ENCODE results near the gene ART1.

The ART1 gene

DNA sequence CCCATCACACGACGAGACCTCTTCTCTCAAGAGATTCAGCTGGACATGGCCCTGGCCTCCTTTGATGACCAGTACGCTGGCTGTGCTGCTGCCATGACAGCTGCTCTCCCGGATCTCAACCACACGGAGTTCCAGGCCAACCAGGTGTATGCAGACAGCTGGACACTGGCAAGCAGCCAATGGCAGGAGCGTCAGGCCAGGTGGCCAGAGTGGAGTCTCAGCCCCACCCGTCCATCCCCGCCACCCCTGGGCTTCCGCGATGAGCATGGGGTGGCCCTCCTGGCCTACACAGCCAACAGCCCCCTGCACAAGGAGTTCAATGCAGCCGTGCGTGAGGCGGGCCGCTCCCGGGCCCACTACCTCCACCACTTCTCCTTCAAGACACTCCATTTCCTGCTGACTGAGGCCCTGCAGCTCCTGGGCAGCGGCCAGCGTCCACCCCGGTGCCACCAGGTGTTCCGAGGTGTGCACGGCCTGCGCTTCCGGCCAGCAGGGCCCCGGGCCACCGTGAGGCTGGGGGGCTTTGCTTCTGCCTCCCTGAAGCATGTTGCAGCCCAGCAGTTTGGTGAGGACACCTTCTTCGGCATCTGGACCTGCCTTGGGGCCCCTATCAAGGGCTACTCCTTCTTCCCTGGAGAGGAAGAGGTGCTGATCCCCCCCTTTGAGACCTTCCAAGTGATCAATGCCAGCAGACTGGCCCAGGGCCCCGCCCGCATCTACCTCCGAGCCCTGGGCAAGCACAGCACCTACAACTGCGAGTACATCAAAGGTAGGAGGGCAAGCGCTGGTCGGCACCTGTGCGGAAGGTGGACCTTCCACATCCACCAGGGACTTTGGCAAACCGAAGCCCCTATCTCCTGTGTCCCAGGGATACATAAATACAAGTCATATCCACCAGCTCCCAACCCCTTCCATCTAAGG lies 14.9 kb downstream of the ART1 start:
- Histone ChIP-seq H3K4me3 (ENCODE audit: low read length) (no peak overlapping the region), H3K27me3 (ENCODE audit: control insufficient read depth, insufficient read depth, low read length) (no peaks in the 10 kb centered on the region), H3K4me1 (ENCODE audit: control insufficient read depth, insufficient read depth, low read length) (no peaks in the 10 kb centered on the region), H3K9ac (ENCODE audit: low read length) (no peak overlapping the region), H3K9me3 (ENCODE audit: control insufficient read depth, low read length) (no peaks in the 10 kb centered on the region), H3K36me3 (ENCODE audit: control insufficient read depth, insufficient read depth, low read length) (no peaks in the 10 kb centered on the region)

DNA sequence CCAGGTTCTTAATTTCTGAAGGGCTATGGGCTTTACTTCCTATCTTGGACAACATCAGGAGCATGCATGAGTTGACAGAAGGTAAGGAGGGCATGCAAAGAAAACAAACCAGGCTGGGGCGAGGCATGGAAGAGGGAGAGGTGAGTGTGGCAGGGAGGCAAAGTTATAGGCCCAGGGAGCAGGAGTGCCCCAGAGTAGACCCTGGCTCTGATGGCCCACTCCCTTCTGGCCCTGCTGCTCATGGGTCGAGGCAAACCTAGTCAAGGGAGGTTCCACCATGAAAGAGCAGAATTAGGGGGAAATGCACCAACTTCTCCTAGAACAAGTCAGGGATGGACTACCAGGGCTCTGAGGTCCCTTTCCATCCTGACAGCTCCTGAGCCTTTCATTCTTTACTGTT lies 16.0 kb downstream of the ART1 start:
- Histone ChIP-seq H3K4me1 (ENCODE audit: control insufficient read depth, insufficient read depth, low read length) (no peaks in the 10 kb centered on the region), H3K9ac (ENCODE audit: low read length) (no peak overlapping the region), H3K27me3 (ENCODE audit: control insufficient read depth, insufficient read depth, low read length) (no peaks in the 10 kb centered on the region), H3K9me3 (ENCODE audit: control insufficient read depth, low read length) (no peaks in the 10 kb centered on the region), H3K36me3 (ENCODE audit: control insufficient read depth, insufficient read depth, low read length) (no peaks in the 10 kb centered on the region), H3K4me3 (ENCODE audit: low read length) (no peak overlapping the region)

- Histone ChIP-seq H3K9ac (ENCODE audit: low read length) (no peak overlapping the region), H3K36me3 (ENCODE audit: control insufficient read depth, insufficient read depth, low read length) (no peaks in the 10 kb centered on the region), H3K4me3 (ENCODE audit: low read length) (no peak overlapping the region), H3K4me1 (ENCODE audit: control insufficient read depth, insufficient read depth, low read length) (no peaks in the 10 kb centered on the region), H3K9me3 (ENCODE audit: control insufficient read depth, low read length) (no peaks in the 10 kb centered on the region), H3K27me3 (ENCODE audit: control insufficient read depth, insufficient read depth, low read length) (no peaks in the 10 kb centered on the region)
Observed at GRCh38 chr11:3662856-3663255, 17.9 kb downstream of the ART1 start.

DNA sequence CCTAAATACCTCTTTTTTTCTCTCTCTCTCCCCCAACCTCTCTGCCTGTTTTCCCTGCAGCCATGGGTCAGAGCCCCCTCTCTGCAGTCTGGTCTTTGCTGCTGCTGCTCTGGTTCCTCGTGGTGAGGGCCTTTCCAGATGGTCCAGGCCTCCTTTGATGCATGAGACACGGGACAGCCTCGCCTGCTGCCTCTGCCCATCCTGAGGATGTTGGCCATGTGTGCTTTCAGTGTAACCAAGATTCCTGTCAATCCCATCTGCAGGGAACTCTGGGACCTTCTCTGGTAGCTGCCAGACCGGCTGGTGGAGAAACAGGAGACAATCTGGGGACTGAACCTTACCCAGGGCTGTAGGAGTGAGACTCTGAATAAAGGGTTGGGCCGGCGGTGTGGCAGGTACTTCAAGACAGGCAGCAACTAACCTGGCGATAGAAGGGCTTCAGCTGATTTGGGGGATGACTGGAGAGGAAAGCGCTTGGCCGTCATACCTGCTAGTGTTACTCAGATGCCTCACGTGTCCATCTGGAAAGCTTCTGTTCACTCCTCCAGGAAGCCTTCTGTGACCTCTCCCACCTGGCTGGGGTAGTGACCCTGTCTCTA lies 19.2 kb downstream of the ART1 start:
- no peaks in the 10 kb centered on the region for H3K9me3 ChIP-seq (ENCODE audit: control insufficient read depth, low read length)
- H3K4me3 ChIP-seq (ENCODE audit: low read length): no peak overlapping the region
- H3K36me3 ChIP-seq (ENCODE audit: control insufficient read depth, insufficient read depth, low read length): no peaks in the 10 kb centered on the region
- H3K4me1 ChIP-seq (ENCODE audit: control insufficient read depth, insufficient read depth, low read length): no peaks in the 10 kb centered on the region
- H3K9ac ChIP-seq (ENCODE audit: low read length): no peak overlapping the region
- no peaks in the 10 kb centered on the region for H3K27me3 ChIP-seq (ENCODE audit: control insufficient read depth, insufficient read depth, low read length)

DNA sequence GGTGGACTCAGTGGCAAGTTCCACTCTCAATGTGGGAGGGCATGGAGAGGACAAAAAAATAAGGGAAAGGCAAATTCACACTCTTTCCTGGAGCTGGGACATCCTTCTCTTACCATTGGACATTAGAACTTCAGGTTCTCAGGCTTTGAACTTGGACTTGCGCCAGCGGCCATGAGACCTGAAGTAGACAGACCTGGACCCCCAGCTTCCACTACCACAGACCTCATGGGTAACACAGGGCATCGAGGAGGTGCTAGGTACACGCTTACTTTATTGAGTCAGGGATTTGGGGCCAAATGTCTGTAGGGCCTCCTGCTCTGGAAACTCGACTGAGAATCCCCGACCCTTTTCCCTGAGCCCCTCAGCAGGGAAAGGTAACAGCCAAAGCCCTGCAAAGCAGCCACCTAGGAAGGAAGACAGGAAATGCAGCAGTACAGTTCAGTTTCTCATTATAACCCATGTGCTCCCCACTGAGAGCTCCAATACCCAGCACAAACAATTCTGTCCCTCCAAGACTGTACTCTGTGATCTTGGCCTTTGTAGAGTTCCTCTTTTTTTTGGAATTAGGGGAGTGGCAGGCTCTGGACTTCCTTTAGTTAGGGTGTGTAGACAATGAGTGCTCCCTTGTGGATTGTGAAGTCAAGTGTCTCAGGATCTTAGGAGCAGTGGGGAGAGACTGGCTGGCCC lies 20.6 kb downstream of the ART1 start:
- Histone ChIP-seq H3K36me3 (ENCODE audit: control insufficient read depth, insufficient read depth, low read length) (no peaks in the 10 kb centered on the region), H3K4me1 (ENCODE audit: control insufficient read depth, insufficient read depth, low read length) (no peaks in the 10 kb centered on the region), H3K4me3 (ENCODE audit: low read length) (no peak overlapping the region), H3K9me3 (ENCODE audit: control insufficient read depth, low read length) (no peaks in the 10 kb centered on the region), H3K27me3 (ENCODE audit: control insufficient read depth, insufficient read depth, low read length) (no peaks in the 10 kb centered on the region), H3K9ac (ENCODE audit: low read length) (no peak overlapping the region)

GRCh38 chr11:3666023-3666530 lies 21.1 kb downstream of the ART1 start:
- Histone ChIP-seq H3K27me3 (ENCODE audit: control insufficient read depth, insufficient read depth, low read length) (no peaks in the 10 kb centered on the region), H3K36me3 (ENCODE audit: control insufficient read depth, insufficient read depth, low read length) (no peaks in the 10 kb centered on the region), H3K9ac (ENCODE audit: low read length) (no peak overlapping the region)

GRCh38 chr11:3667149-3668035 lies 22.5 kb downstream of the ART1 start:
- peaks cover 6% of the 10 kb centered on the region for H3K36me3 ChIP-seq (ENCODE audit: control insufficient read depth, insufficient read depth, low read length)
- no peaks in the 10 kb centered on the region for H3K9me3 ChIP-seq (ENCODE audit: control insufficient read depth, low read length)
- no peak overlapping the region for H3K4me3 ChIP-seq (ENCODE audit: low read length)
- no peaks in the 10 kb centered on the region for H3K4me1 ChIP-seq (ENCODE audit: control insufficient read depth, insufficient read depth, low read length)
- no peak overlapping the region for H3K9ac ChIP-seq (ENCODE audit: low read length)
- no peaks in the 10 kb centered on the region for H3K27me3 ChIP-seq (ENCODE audit: control insufficient read depth, insufficient read depth, low read length)

More at GRCh38 chr11:3666023-3666530, 21.1 kb downstream of the ART1 start:
- no peak overlapping the region for H3K4me3 ChIP-seq (ENCODE audit: low read length)
- no peaks in the 10 kb centered on the region for H3K9me3 ChIP-seq (ENCODE audit: control insufficient read depth, low read length)
- no peaks in the 10 kb centered on the region for H3K4me1 ChIP-seq (ENCODE audit: control insufficient read depth, insufficient read depth, low read length)

DNA sequence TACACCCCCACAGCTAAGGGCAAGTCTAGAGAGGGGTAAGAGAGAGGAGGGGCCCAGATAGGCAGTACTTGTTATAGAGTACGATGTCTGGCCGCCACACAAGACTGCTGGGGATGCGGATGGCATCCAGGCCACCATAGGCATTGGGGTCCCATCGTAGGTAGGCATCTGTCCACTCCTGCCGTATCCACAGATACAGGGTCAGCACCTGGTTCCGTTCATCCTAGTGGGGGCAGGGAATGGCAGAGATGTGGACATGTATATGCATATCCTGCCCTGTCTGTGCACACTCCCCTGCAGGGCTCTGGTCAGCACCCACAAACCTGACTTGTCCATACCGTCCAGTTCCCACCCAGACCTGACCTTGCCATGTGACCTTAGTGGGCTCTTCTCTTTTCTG lies 24.2 kb downstream of the ART1 start:
- H3K4me1 ChIP-seq (ENCODE audit: control insufficient read depth, insufficient read depth, low read length): no peaks in the 10 kb centered on the region
- no peaks in the 10 kb centered on the region for H3K27me3 ChIP-seq (ENCODE audit: control insufficient read depth, insufficient read depth, low read length)
- no peak overlapping the region for H3K9ac ChIP-seq (ENCODE audit: low read length)
- no peak overlapping the region for H3K4me3 ChIP-seq (ENCODE audit: low read length)
- H3K9me3 ChIP-seq (ENCODE audit: control insufficient read depth, low read length): no peaks in the 10 kb centered on the region
- peaks cover 6% of the 10 kb centered on the region for H3K36me3 ChIP-seq (ENCODE audit: control insufficient read depth, insufficient read depth, low read length)

DNA sequence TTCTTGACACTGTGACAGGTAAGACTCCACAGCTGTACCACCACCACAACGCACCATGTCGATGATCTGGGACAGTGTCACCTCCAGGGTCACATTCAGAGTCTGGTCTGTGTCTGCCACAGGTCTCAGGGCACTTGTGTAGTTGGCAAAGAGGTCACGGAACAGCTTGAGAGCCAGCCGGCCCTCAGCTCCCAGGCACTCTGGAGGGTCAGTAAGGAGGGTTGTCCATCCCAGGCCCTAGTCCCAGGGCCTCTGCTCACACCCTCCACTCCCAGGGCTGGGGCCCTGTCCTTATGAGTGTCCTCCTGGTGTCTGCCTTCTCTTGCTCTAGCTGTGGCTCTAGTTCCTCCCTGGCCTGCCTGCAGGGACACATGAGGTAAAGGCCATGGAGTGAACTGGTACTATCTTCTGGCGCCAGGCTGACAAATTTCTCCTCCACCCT lies 24.8 kb downstream of the ART1 start:
- no peaks in the 10 kb centered on the region for H3K27me3 ChIP-seq (ENCODE audit: control insufficient read depth, insufficient read depth, low read length)
- no peak overlapping the region for H3K9ac ChIP-seq (ENCODE audit: low read length)
- H3K9me3 ChIP-seq (ENCODE audit: control insufficient read depth, low read length): no peaks in the 10 kb centered on the region
- no peak overlapping the region for H3K4me3 ChIP-seq (ENCODE audit: low read length)
- H3K36me3 ChIP-seq (ENCODE audit: control insufficient read depth, insufficient read depth, low read length): peaks cover 6% of the 10 kb centered on the region
- no peaks in the 10 kb centered on the region for H3K4me1 ChIP-seq (ENCODE audit: control insufficient read depth, insufficient read depth, low read length)

DNA sequence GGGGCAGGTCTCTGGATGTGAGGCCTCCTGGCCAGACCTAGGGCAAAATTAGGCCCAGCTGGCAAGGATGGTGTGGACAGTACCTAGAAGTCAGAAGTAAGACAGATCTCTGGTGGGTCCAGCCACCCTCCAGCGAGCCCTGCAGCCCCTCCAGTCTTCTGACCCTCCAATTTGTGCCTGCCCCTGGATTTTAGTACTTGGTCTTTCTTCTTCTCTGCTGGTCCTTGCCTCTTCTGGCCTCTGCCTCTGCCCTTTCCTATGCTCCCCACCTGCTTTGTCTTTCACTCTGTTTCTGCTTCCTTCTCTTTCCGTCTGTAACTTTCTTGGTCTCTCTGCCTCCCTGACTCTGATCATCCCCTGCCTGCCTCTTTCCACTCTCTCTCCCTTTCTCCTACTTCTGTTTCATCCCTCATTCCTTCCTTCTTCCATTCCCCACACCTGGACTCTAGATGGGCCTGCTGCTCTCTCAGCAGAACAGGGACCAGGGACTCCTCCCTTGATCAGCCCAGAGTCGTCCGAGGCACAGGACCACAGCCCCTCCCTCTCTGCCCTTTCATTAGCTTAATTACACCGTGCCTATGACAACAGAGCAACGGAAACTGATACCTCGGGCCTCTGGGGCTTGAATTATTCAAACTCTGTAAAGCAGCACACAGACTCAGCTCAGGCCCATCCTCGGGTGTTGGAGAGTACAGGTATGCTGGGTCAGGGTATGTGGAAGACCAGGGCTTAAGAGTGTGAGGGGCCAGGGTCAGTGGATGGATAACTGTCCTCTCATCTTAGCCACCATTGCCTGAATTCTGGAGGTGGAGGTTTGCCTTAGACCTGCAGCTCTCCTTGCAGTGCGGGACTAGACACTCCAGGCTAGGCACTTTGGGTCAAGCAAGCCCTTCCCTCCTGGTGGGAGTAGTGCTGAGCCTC lies 26.7 kb downstream of the ART1 start, which contains the start of gene CHRNA10:
CHRNA10 (minus strand) TSS at position 51 of the 921 bp plus-strand sequence. CDS start 72 bp downstream, outside the sequence.
- Histone ChIP-seq H3K4me1 (ENCODE audit: control insufficient read depth, insufficient read depth, low read length) (no peaks in the 10 kb centered on the region), H3K9me3 (ENCODE audit: control insufficient read depth, low read length) (no peaks in the 10 kb centered on the region), H3K9ac (ENCODE audit: low read length) (no peak within 1 kb of the TSS), H3K4me3 (ENCODE audit: low read length) (no peak within 1 kb of the TSS), H3K27me3 (ENCODE audit: control insufficient read depth, insufficient read depth, low read length) (no peaks in the 10 kb centered on the region), H3K36me3 (ENCODE audit: control insufficient read depth, insufficient read depth, low read length) (peaks cover 21% of the 10 kb centered on the region)
